Measurements from ENCODE around the gene MDP1.
"Not testable (repeated sequence)": the region's sequence is repeated elsewhere in the genome, so short reads cannot be mapped to it uniquely, and the experiment has no call there.

MDP1 gene

DNA sequence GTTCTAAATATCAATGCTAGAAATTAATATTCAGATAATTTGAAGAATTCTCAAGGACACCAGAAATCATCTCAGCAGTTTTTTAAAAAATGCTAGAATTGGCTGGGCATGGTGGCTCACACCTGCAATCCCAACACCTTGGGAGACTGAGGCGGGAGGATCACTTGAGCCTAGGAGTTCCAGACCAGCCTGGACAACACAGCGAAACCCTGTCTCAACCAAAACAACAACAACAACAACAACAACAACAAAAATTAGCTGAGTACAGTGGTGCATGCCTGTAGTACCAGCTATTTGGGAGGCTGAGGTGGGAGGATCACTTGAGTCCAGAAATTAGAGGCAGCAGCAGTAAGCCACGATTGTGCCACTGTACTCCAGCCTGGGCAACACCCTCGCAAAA lies 3.2 kb upstream of the MDP1 start:
- Histone ChIP-seq H3K9ac (ENCODE audit: low read length) (no peak overlapping the region), H3F3A (ENCODE audit: insufficient read depth, low read length) (peaks cover 19% of the 10 kb centered on the region), H3K27me3 (replicated peaks; ENCODE audit: insufficient read depth, low read length) (no peaks in the 10 kb centered on the region), H3K36me3 (replicated peaks; ENCODE audit: insufficient read depth, low read length) (no peaks in the 10 kb centered on the region), H3K4me2 (ENCODE audit: low read depth, low read length) (no peak overlapping the region), H2AFZ (ENCODE audit: low read length) (no peak overlapping the region), H3K27ac (ENCODE audit: low read length) (no peak overlapping the region), H3K4me1 (ENCODE audit: low read length) (peaks cover 11% of the 10 kb centered on the region), H3K79me2 (ENCODE audit: low read length) (peaks cover 3% of the 10 kb centered on the region; the same call in 1 of the 2 replicates), H3K4me3 (ENCODE audit: low read length) (no peak overlapping the region), H4K20me1 (ENCODE audit: insufficient read depth, low read length) (no peaks in the 10 kb centered on the region), H3K9me3 (replicated peaks; ENCODE audit: insufficient read depth, low read length) (no peaks in the 10 kb centered on the region), H3K9me2 (replicated peaks; ENCODE audit: insufficient read depth, low read length) (no peaks in the 10 kb centered on the region)
- TF ChIP-seq EZH2phosphoT487 (IDR thresholded peaks at IDR 0.05; ENCODE audit: low read length) = no peak
- TF ChIP-seq, protein P1, sequence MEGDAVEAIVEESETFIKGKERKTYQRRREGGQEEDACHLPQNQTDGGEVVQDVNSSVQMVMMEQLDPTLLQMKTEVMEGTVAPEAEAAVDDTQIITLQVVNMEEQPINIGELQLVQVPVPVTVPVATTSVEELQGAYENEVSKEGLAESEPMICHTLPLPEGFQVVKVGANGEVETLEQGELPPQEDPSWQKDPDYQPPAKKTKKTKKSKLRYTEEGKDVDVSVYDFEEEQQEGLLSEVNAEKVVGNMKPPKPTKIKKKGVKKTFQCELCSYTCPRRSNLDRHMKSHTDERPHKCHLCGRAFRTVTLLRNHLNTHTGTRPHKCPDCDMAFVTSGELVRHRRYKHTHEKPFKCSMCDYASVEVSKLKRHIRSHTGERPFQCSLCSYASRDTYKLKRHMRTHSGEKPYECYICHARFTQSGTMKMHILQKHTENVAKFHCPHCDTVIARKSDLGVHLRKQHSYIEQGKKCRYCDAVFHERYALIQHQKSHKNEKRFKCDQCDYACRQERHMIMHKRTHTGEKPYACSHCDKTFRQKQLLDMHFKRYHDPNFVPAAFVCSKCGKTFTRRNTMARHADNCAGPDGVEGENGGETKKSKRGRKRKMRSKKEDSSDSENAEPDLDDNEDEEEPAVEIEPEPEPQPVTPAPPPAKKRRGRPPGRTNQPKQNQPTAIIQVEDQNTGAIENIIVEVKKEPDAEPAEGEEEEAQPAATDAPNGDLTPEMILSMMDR (IDR thresholded peaks at IDR 0.05; ENCODE audit: low read length) = no peak
- no peak for TF ChIP-seq EZH2 (optimal IDR thresholded peaks at IDR 0.05; ENCODE audit: low read depth, low read length)
- no peak for DNase-seq

DNA sequence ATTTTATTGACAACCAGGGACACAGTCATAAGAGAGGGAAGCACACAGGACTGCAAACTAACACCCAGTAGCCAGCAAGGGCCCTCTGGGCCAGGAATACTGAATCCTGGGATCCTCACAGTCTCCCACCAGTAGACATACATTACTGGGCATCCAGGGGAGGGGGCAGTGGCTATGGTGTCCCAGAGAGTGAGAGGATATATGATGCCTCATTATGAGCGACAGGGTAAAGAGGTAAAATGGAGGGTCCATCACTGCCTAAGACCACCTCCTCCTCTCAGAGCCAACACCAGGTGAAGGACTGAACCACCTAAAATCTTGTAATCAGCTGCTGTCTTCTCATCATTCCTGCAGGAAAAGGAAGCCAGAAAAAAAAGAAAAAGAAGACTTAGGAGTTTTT lies 1.0 kb upstream of the MDP1 start:
- not testable (repeated sequence) for DNase-seq; H3K4me2 ChIP-seq (ENCODE audit: low read depth, low read length); H3K27me3 ChIP-seq (replicated peaks; ENCODE audit: insufficient read depth, low read length); H3K27ac ChIP-seq (ENCODE audit: low read length); H2AFZ ChIP-seq (ENCODE audit: low read length); H3K4me3 ChIP-seq (ENCODE audit: low read length); H3K9ac ChIP-seq (ENCODE audit: low read length); H3K9me2 ChIP-seq (replicated peaks; ENCODE audit: insufficient read depth, low read length); H3K36me3 ChIP-seq (replicated peaks; ENCODE audit: insufficient read depth, low read length); H4K20me1 ChIP-seq (ENCODE audit: insufficient read depth, low read length); H3K79me2 ChIP-seq (ENCODE audit: low read length); H3K9me3 ChIP-seq (replicated peaks; ENCODE audit: insufficient read depth, low read length)
- H3K4me1 ChIP-seq (ENCODE audit: low read length) = peaks cover 17% of the 10 kb centered on the region
- peaks cover 25% of the 10 kb centered on the region for H3F3A ChIP-seq (ENCODE audit: insufficient read depth, low read length)

GRCh38 chr14:24216345-24216699 lies 456 bp upstream of the MDP1 start:
- Histone ChIP-seq H3K9ac (ENCODE audit: low read length) (no peak overlapping the region), H3K27me3 (replicated peaks; ENCODE audit: insufficient read depth, low read length) (no peaks in the 10 kb centered on the region), H3K4me1 (ENCODE audit: low read length) (peaks cover 17% of the 10 kb centered on the region), H4K20me1 (ENCODE audit: insufficient read depth, low read length) (no peaks in the 10 kb centered on the region), H3K36me3 (replicated peaks; ENCODE audit: insufficient read depth, low read length) (no peaks in the 10 kb centered on the region), H3K79me2 (ENCODE audit: low read length) (peaks cover 4% of the 10 kb centered on the region), H3F3A (ENCODE audit: insufficient read depth, low read length) (peaks cover 25% of the 10 kb centered on the region), H3K9me2 (replicated peaks; ENCODE audit: insufficient read depth, low read length) (no peaks in the 10 kb centered on the region), H3K9me3 (replicated peaks; ENCODE audit: insufficient read depth, low read length) (no peaks in the 10 kb centered on the region), H3K4me3 (ENCODE audit: low read length) (no peak overlapping the region), H3K4me2 (ENCODE audit: low read depth, low read length) (peak overlapping the region; percentile 13; the same call in 1 of the 2 replicates), H3K27ac (ENCODE audit: low read length) (no peak overlapping the region), H2AFZ (ENCODE audit: low read length) (no peak overlapping the region)
- no peak for TF ChIP-seq EZH2phosphoT487 (IDR thresholded peaks at IDR 0.05; ENCODE audit: low read length)
- TF ChIP-seq, protein P1 (IDR thresholded peaks at IDR 0.05; ENCODE audit: low read length) = no peak
- no peak for TF ChIP-seq EZH2 (optimal IDR thresholded peaks at IDR 0.05; ENCODE audit: low read depth, low read length)
- DNase-seq = no peak

DNA sequence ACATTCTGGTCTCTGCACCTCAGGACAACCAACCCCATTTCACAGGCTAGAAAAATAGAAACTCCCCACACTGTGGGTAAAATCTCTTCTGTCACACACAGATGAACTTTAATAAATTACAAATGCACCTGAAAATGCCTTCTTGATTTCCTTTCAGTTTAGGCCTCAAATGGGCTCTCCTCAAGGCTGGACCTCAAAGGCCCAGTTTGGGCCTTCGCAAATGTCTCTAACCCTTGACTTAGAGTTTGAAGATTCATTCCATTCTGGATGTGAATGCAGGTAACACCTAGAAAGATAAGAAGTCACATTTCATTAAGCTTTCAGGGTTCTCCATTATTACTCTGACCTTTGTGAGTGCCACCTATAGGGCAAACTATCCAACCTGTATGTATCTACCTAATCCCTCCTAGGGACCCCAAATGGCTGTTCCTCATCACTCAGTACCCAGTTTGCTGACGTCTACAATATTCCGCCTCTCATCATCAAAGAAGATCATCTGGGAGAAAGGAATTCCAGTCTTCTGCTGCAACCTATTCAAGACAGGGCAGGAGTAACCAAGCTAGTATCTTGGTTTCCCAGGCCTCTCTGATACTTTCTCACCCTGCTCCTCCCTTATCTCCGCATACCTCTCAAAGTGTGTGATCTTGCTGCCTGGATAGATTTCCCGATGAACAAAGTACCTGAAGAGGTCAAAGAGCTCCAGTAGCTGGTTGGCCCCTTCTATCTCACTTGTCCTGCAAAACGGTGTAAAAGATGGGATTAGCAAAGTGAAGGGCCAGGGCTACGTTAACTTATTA lies 1.8 kb downstream of the MDP1 start:
- Histone ChIP-seq H3K4me2 (ENCODE audit: low read depth, low read length) (peak overlapping the region; percentile 67), H3K4me1 (ENCODE audit: low read length) (peaks cover 17% of the 10 kb centered on the region), H3K9me2 (replicated peaks; ENCODE audit: insufficient read depth, low read length) (no peaks in the 10 kb centered on the region), H3F3A (ENCODE audit: insufficient read depth, low read length) (peaks cover 25% of the 10 kb centered on the region), H3K79me2 (ENCODE audit: low read length) (peaks cover 6% of the 10 kb centered on the region), H3K9me3 (replicated peaks; ENCODE audit: insufficient read depth, low read length) (no peaks in the 10 kb centered on the region), H3K9ac (ENCODE audit: low read length) (peak overlapping the region; percentile 93; the same call in 1 of the 2 replicates), H3K27me3 (replicated peaks; ENCODE audit: insufficient read depth, low read length) (no peaks in the 10 kb centered on the region), H3K27ac (ENCODE audit: low read length) (peak overlapping the region; percentile 97), H3K4me3 (ENCODE audit: low read length) (peak overlapping the region; percentile 79), H3K36me3 (replicated peaks; ENCODE audit: insufficient read depth, low read length) (no peaks in the 10 kb centered on the region), H4K20me1 (ENCODE audit: insufficient read depth, low read length) (no peaks in the 10 kb centered on the region), H2AFZ (ENCODE audit: low read length) (no peak overlapping the region)
- no peak for DNase-seq
- TF ChIP-seq, protein P1 (IDR thresholded peaks at IDR 0.05; ENCODE audit: low read length) = no peak; the same call in 1 of the 2 replicates
- TF ChIP-seq EZH2 (optimal IDR thresholded peaks at IDR 0.05; ENCODE audit: low read depth, low read length) (no peak), EZH2phosphoT487 (IDR thresholded peaks at IDR 0.05; ENCODE audit: low read length) (no peak)

Measured in MM.1S (cell line).